GM12875 (cell line): ENCODE data around the gene SLC26A1.
"Not testable (repeated sequence)": the region's sequence is repeated elsewhere in the genome, so short reads cannot be mapped to it uniquely, and the experiment has no call there.

Experiments
- H3K4me3 ChIP-seq: one replicate; pipeline ENCODE4 v1.5.1; 2011; ENCODE audit warnings: low read depth, low read length, control low read depth
- TF ChIP-seq, protein P1 (sequence below): IDR thresholded peaks from 2 replicates; pipeline ENCODE4 v1.5.1; 2011; ENCODE audit warnings: low read depth, mild to moderate bottlenecking, control low read depth, inconsistent platforms, low read length, moderate library complexity, borderline replicate concordance; ENCODE audit not compliant: insufficient read depth

Gene SLC26A1

DNA sequence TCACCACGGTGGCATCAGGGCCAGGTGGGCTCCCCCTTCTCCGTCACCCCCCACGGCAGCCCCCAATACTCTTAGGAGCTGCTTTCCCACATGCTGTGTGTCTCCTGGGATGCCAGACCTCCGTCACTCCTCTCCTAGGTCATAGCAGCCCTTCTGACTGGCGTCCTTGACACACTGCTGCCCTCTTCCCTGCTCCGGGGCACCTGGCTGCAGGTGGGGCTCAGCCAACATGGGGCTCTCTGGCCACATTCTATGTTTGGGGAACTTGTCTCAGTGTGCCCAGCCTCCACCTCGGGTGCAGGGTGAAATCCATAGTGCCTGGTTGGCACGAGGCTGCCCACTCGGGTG, 47.1 kb downstream of the SLC26A1 start:
- TF ChIP-seq, protein P1, sequence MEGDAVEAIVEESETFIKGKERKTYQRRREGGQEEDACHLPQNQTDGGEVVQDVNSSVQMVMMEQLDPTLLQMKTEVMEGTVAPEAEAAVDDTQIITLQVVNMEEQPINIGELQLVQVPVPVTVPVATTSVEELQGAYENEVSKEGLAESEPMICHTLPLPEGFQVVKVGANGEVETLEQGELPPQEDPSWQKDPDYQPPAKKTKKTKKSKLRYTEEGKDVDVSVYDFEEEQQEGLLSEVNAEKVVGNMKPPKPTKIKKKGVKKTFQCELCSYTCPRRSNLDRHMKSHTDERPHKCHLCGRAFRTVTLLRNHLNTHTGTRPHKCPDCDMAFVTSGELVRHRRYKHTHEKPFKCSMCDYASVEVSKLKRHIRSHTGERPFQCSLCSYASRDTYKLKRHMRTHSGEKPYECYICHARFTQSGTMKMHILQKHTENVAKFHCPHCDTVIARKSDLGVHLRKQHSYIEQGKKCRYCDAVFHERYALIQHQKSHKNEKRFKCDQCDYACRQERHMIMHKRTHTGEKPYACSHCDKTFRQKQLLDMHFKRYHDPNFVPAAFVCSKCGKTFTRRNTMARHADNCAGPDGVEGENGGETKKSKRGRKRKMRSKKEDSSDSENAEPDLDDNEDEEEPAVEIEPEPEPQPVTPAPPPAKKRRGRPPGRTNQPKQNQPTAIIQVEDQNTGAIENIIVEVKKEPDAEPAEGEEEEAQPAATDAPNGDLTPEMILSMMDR: no peak

DNA sequence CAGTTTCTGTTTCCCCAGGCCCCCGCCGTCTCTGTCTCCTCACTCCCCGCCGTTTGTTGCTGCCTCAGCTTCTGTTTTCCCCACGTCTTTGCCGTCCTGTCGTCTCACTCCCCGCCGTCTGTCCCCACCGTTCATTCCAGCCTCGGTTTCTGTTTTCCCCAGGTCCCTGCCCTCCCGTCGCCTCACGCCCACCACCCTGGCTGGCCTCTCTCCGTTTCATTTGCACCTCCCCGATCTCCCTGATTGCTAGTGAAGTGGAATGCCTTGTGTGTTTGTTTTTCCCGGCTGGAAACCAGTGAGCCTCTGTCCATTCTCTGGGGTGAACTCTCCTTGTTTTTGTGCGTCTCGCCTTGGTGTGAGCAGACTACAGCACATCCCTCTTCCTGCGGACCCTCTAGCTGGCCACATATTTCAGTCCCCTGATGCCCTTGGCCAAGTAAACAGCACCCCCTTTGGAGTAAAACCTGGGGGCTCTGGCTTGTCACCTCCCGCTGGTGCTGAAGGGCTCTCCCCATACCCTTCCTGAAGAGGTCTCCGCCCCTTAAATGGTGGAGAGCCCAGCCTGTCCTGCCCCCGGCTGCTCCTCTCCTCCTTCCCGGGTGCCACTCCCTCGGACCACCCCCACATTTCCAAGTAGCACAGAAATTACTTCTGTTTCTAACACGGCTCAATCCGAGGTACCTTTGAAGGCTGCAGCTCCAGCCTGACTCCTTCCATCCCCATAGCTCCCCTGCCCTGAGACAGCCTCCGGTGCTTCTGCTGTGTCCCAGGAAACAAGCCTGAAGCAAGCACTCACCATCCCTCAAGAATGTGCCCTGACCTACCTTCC, 47.7 kb downstream of the SLC26A1 start:
- H3K4me3 ChIP-seq: no peak overlapping the region
- TF ChIP-seq, protein P1: no peak

More for the DNA sequence above, 47.1 kb downstream of the SLC26A1 start:
- no peak overlapping the region for H3K4me3 ChIP-seq

DNA sequence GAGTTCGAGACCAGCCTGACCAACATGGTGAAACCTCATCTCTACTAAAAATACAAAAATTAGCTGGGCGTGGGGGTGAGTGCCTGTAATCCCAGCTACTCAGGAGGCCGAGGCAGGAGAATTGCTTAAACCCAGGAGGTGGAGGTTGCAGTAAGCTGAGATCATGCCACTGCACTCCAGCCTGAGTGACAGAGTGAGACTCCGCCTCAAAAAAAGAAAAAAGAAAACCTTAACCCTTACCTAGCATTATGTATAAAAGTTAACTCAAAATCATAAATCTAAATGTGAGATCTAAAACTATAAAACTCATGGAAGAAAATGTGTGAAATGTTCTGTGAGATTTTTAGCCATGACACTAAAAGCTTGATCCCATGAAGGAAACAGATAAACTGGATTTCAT, 53.7 kb downstream of the SLC26A1 start:
- not testable (repeated sequence) for H3K4me3 ChIP-seq
